ENCODE results near the gene TVP23B. TPM values are rescaled to one million over a fixed set of nuclear protein-coding genes. Genes with fewer than 3 reads are reported as not detected.
"Not testable (repeated sequence)": the region's sequence is repeated elsewhere in the genome, so short reads cannot be mapped to it uniquely, and the experiment has no call there.

Gene TVP23B
- polyA plus RNA-seq, 4 donors, result 20.5 to 69.5 (median 26.4) TPM

DNA sequence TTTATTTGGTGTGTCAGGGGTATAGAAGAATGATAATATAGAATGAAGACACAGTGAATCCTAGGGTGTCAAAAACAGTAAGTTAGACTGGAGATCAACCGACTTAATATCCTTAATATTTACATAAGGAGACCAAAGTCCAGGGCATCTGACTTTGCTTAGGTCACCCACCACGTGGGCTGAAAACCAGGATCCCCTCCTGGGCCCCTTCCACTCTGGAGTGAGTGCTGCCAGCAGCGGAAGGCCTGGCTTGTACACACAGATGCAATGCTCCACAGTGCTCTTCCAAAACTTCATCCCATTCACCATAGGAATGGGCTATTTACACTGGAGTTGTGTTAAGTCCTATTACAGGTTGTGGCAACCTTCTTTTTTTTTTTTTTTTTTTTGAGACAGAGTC, 34.4 kb upstream of the TVP23B start:
- H3K36me3 ChIP-seq (ENCODE audit: control insufficient read depth in 3 of 3, insufficient read depth in 2 of 3, low read depth in 1 of 3, low read length in 3 of 3); H3K4me3 ChIP-seq (ENCODE audit: low read depth in 1 of 3, low read length in 3 of 3); FAIRE-seq; H3K9me3 ChIP-seq (ENCODE audit: control insufficient read depth in 2 of 2, insufficient read depth in 1 of 2, low read depth in 1 of 2, low read length in 1 of 2); H3K27me3 ChIP-seq (ENCODE audit: control insufficient read depth in 3 of 3, insufficient read depth in 3 of 3, low read length in 3 of 3): not testable (repeated sequence)
- Histone ChIP-seq H3K27ac (ENCODE audit: low read depth in 1 of 3, low read length in 2 of 3) (peak overlapping the region in 1 of 3 donors; percentile 34), H3K4me1 (ENCODE audit: control insufficient read depth in 3 of 3, insufficient read depth in 2 of 3, low read depth in 1 of 3, low read length in 2 of 3) (peaks cover 0 to 13% (median 0%) of the 10 kb centered on the region in 3 donors)
- DNase-seq, result peak in 1 of 2 donors; percentile 91
- WGBS, 3 donors, result 35 to 56% (median 38%) methylated on average over 3 of the region's 3 CpGs

GRCh38 chr17:18747501-18747900, 33.5 kb upstream of the TVP23B start:
- peak in 1 of 2 donors; percentile 54 for DNase-seq
- H3K4me3 ChIP-seq (ENCODE audit: low read depth in 1 of 3, low read length in 3 of 3); H3K27me3 ChIP-seq (ENCODE audit: control insufficient read depth in 3 of 3, insufficient read depth in 3 of 3, low read length in 3 of 3); H3K36me3 ChIP-seq (ENCODE audit: control insufficient read depth in 3 of 3, insufficient read depth in 2 of 3, low read depth in 1 of 3, low read length in 3 of 3); H3K9me3 ChIP-seq (ENCODE audit: control insufficient read depth in 2 of 2, insufficient read depth in 1 of 2, low read depth in 1 of 2, low read length in 1 of 2); H3K27ac ChIP-seq (ENCODE audit: low read depth in 1 of 3, low read length in 2 of 3); FAIRE-seq: not testable (repeated sequence)
- WGBS, 3 donors, result 43 to 52% (median 43%) methylated on average over 6 of the region's 6 CpGs
- H3K4me1 ChIP-seq (ENCODE audit: control insufficient read depth in 3 of 3, insufficient read depth in 2 of 3, low read depth in 1 of 3, low read length in 2 of 3), result peaks cover 0 to 13% (median 0%) of the 10 kb centered on the region in 3 donors

- not testable (repeated sequence) for H3K27ac ChIP-seq (ENCODE audit: low read depth in 1 of 3, low read length in 2 of 3); DNase-seq; H3K4me3 ChIP-seq (ENCODE audit: low read depth in 1 of 3, low read length in 3 of 3); FAIRE-seq; H3K9me3 ChIP-seq (ENCODE audit: control insufficient read depth in 2 of 2, insufficient read depth in 1 of 2, low read depth in 1 of 2, low read length in 1 of 2); H3K27me3 ChIP-seq (ENCODE audit: control insufficient read depth in 3 of 3, insufficient read depth in 3 of 3, low read length in 3 of 3); H3K36me3 ChIP-seq (ENCODE audit: control insufficient read depth in 3 of 3, insufficient read depth in 2 of 3, low read depth in 1 of 3, low read length in 3 of 3)
- WGBS, 3 donors, result 90 to 96% (median 96%) methylated on average over 1 of the region's 1 CpG
- peaks cover 0 to 17% (median 0%) of the 10 kb centered on the region in 3 donors for H3K4me1 ChIP-seq (ENCODE audit: control insufficient read depth in 3 of 3, insufficient read depth in 2 of 3, low read depth in 1 of 3, low read length in 2 of 3)
Measured at GRCh38 chr17:18750242-18750641, 30.7 kb upstream of the TVP23B start.

GRCh38 chr17:18753829-18754409, 27.1 kb upstream of the TVP23B start:
- 80 to 88% (median 81%) methylated on average over 5 of the region's 6 CpGs for WGBS, 3 donors
- not testable (repeated sequence) for H3K27ac ChIP-seq (ENCODE audit: low read depth in 1 of 3, low read length in 2 of 3); H3K4me3 ChIP-seq (ENCODE audit: low read depth in 1 of 3, low read length in 3 of 3); DNase-seq; H3K36me3 ChIP-seq (ENCODE audit: control insufficient read depth in 3 of 3, insufficient read depth in 2 of 3, low read depth in 1 of 3, low read length in 3 of 3); H3K27me3 ChIP-seq (ENCODE audit: control insufficient read depth in 3 of 3, insufficient read depth in 3 of 3, low read length in 3 of 3); H3K9me3 ChIP-seq (ENCODE audit: control insufficient read depth in 2 of 2, insufficient read depth in 1 of 2, low read depth in 1 of 2, low read length in 1 of 2); FAIRE-seq
- H3K4me1 ChIP-seq (ENCODE audit: control insufficient read depth in 3 of 3, insufficient read depth in 2 of 3, low read depth in 1 of 3, low read length in 2 of 3), result peaks cover 0 to 11% (median 0%) of the 10 kb centered on the region in 3 donors

DNA sequence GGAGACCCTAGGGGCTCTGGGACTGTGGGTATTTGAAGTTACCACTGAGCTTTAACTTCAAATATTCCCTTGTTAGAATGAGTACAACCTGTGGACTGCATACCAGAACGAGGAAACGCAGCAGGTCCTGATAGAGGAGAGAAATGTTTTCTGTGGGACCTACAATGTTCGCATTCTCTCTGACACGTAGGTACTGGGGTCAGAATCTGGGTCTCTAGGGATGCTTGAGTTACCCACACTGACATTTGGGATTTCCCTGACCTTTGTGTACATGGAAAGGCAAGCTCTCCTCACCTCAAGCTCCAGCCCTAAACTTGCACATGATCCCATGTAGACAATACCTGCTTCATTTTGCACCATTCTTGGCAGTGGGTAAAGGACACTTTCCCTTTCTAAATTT, 25.0 kb upstream of the TVP23B start:
- H3K4me3 ChIP-seq (ENCODE audit: low read depth in 1 of 3, low read length in 3 of 3); DNase-seq; H3K27ac ChIP-seq (ENCODE audit: low read depth in 1 of 3, low read length in 2 of 3); H3K36me3 ChIP-seq (ENCODE audit: control insufficient read depth in 3 of 3, insufficient read depth in 2 of 3, low read depth in 1 of 3, low read length in 3 of 3); H3K9me3 ChIP-seq (ENCODE audit: control insufficient read depth in 2 of 2, insufficient read depth in 1 of 2, low read depth in 1 of 2, low read length in 1 of 2); H3K27me3 ChIP-seq (ENCODE audit: control insufficient read depth in 3 of 3, insufficient read depth in 3 of 3, low read length in 3 of 3); FAIRE-seq: not testable (repeated sequence)
- peaks cover 0 to 11% (median 0%) of the 10 kb centered on the region in 3 donors for H3K4me1 ChIP-seq (ENCODE audit: control insufficient read depth in 3 of 3, insufficient read depth in 2 of 3, low read depth in 1 of 3, low read length in 2 of 3)
- 49 to 79% (median 71%) methylated on average over 4 of the region's 4 CpGs for WGBS, 3 donors

- WGBS, 3 donors, result 53 to 71% (median 63%) methylated on average over 8 of the region's 8 CpGs
- not testable (repeated sequence) for FAIRE-seq
- DNase-seq, result peak in 1 of 2 donors; percentile 68
Measured at GRCh38 chr17:18757368-18758044, 23.5 kb upstream of the TVP23B start.

GRCh38 chr17:18758344-18758743, 22.6 kb upstream of the TVP23B start:
- H3K27ac ChIP-seq (ENCODE audit: low read depth in 1 of 3, low read length in 2 of 3); H3K4me3 ChIP-seq (ENCODE audit: low read depth in 1 of 3, low read length in 3 of 3); H3K36me3 ChIP-seq (ENCODE audit: control insufficient read depth in 3 of 3, insufficient read depth in 2 of 3, low read depth in 1 of 3, low read length in 3 of 3); H3K9me3 ChIP-seq (ENCODE audit: control insufficient read depth in 2 of 2, insufficient read depth in 1 of 2, low read depth in 1 of 2, low read length in 1 of 2); FAIRE-seq; H3K27me3 ChIP-seq (ENCODE audit: control insufficient read depth in 3 of 3, insufficient read depth in 3 of 3, low read length in 3 of 3): not testable (repeated sequence)
- DNase-seq, result peak; percentile 33 to 66
- WGBS, 3 donors, result 0 to 70% (median 42%) methylated on average over 1 to 2 of the region's 6 CpGs
- H3K4me1 ChIP-seq (ENCODE audit: control insufficient read depth in 3 of 3, insufficient read depth in 2 of 3, low read depth in 1 of 3, low read length in 2 of 3), result peaks cover 0 to 11% (median 0%) of the 10 kb centered on the region in 3 donors

More at GRCh38 chr17:18757368-18758044, 23.5 kb upstream of the TVP23B start:
- not testable (repeated sequence) for H3K9me3 ChIP-seq (ENCODE audit: control insufficient read depth in 2 of 2, insufficient read depth in 1 of 2, low read depth in 1 of 2, low read length in 1 of 2); H3K27me3 ChIP-seq (ENCODE audit: control insufficient read depth in 3 of 3, insufficient read depth in 3 of 3, low read length in 3 of 3); H3K4me3 ChIP-seq (ENCODE audit: low read depth in 1 of 3, low read length in 3 of 3); H3K36me3 ChIP-seq (ENCODE audit: control insufficient read depth in 3 of 3, insufficient read depth in 2 of 3, low read depth in 1 of 3, low read length in 3 of 3)
- H3K27ac ChIP-seq (ENCODE audit: low read depth in 1 of 3, low read length in 2 of 3), result peak overlapping the region in 1 of 3 donors; percentile 22
- H3K4me1 ChIP-seq (ENCODE audit: control insufficient read depth in 3 of 3, insufficient read depth in 2 of 3, low read depth in 1 of 3, low read length in 2 of 3), result peaks cover 0 to 11% (median 0%) of the 10 kb centered on the region in 3 donors

- not testable (repeated sequence) for H3K27me3 ChIP-seq (ENCODE audit: control insufficient read depth in 3 of 3, insufficient read depth in 3 of 3, low read length in 3 of 3); H3K4me3 ChIP-seq (ENCODE audit: low read depth in 1 of 3, low read length in 3 of 3); H3K27ac ChIP-seq (ENCODE audit: low read depth in 1 of 3, low read length in 2 of 3); FAIRE-seq; H3K4me1 ChIP-seq (ENCODE audit: control insufficient read depth in 3 of 3, insufficient read depth in 2 of 3, low read depth in 1 of 3, low read length in 2 of 3); H3K36me3 ChIP-seq (ENCODE audit: control insufficient read depth in 3 of 3, insufficient read depth in 2 of 3, low read depth in 1 of 3, low read length in 3 of 3); DNase-seq; H3K9me3 ChIP-seq (ENCODE audit: control insufficient read depth in 2 of 2, insufficient read depth in 1 of 2, low read depth in 1 of 2, low read length in 1 of 2)
- WGBS, 3 donors, result 88 to 96% (median 92%) methylated on average over 4 to 6 of the region's 6 CpGs
Measured at GRCh38 chr17:18760221-18760620, 20.8 kb upstream of the TVP23B start.

All from small intestine (tissue), 7 donors.